GM19467 (cell line): ENCODE data around the gene PACSIN1.

Source experiments
- ATAC-seq: cut with Tn5 transposase; IDR thresholded peaks from one replicate; pipeline ENCODE4 v1.9.1; 2021; ENCODE audit warnings: mild to moderate bottlenecking, moderate library complexity; ENCODE audit not compliant: unreplicated experiment

PACSIN1 gene, protein sequence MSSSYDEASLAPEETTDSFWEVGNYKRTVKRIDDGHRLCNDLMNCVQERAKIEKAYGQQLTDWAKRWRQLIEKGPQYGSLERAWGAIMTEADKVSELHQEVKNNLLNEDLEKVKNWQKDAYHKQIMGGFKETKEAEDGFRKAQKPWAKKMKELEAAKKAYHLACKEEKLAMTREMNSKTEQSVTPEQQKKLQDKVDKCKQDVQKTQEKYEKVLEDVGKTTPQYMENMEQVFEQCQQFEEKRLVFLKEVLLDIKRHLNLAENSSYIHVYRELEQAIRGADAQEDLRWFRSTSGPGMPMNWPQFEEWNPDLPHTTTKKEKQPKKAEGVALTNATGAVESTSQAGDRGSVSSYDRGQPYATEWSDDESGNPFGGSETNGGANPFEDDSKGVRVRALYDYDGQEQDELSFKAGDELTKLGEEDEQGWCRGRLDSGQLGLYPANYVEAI

DNA sequence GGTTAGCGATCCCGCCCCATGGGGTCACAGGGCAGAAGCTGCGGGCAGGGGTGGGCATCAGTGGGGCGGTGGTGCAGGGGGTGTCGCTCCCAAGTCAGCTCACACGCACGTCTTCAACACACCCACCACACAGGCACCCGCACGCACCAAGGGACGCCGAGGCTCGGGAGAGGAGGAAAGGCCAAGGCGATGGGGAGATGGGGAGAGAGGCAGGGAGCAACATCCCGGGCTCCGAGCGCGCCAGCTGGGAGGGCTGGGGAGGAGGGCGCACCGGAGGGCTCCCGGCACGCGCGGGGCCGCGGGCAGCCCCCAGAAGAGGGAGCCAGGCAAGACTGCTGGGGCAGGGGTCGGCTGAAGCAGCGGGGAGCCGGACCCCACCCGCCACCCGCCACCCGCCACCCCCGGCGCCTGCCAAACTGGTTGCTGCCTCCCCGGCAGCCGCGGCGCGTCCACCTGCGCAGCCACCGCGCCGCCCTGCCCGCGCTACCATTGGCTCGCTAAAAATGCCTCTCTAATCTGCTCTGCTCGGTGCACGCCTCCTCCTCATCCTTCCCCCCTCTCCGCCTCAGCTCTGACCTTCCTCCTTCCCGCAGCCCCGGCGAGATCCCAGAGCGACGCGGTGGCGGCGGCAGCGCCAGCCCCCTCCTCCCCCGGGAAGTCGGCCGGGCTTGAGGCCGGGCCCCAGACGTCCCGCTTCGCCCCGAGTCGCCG is at the start of gene PACSIN1:
PACSIN1 (plus strand) TSS at position 546 of the 711 bp plus-strand sequence. CDS start 60,230 bp downstream, outside the sequence.
- no peak for ATAC-seq

DNA sequence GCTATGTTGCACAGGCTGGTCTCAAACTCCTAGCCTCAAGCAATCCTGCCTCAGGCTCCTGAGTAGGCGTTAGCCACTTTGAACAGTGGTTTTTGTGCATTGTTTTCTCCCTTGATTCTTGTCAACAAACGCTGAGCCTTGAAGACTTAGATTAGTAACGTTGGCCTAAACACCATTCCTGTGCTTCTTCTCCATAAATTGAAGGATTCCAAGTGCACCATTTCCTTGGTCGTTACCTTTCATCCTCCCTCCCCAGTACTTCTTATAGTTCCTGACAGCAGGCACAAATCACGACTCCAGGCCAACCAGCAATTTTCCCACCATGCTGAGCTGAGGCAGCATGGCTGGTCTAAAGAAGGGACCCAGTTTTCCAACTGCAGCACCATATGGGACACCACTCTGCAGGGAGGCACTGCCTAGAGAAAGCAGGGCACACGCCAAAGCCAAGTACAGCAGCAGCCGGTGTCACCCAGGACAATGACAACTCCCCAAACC is 49.0 kb upstream of the PACSIN1 start:
- ATAC-seq, result no peak

DNA sequence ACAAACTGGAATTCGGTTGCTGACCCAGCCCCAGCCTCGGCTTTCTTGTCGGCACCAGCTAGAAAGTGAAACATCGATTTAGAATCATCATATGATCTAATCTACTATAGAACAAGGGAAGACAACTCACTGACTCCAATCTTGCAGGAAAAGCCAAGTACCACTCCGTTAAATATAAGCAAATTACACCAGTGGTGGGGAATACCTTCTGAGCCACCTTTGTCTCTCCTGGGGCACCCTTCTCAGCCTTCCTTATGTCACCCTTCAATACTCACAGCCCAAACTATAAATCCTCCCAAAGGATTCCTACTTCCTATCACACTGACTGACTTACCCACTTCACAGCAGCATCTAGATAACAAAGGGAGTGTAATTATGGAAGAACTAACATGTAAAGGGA is 47.5 kb upstream of the PACSIN1 start:
- no peak for ATAC-seq

DNA sequence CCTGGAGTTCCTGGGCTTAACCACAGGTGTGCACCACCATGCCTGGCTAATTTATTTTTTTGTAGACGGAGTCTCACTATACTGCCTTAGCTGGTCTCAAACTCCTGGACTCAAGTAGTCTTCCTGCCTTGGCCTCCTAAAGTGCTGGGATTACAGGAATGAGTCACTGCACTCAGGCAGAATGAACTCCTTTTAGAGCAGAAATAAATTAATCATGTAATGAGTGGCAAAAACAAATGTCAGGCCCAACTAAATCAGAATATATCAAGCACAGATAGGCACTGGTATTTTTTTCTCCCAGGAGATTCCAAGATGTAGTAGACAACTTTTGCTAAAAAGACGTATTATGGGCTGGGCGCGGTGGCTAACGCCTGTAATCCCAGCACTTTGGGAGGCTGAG is 42.6 kb upstream of the PACSIN1 start:
- ATAC-seq, result no peak

DNA sequence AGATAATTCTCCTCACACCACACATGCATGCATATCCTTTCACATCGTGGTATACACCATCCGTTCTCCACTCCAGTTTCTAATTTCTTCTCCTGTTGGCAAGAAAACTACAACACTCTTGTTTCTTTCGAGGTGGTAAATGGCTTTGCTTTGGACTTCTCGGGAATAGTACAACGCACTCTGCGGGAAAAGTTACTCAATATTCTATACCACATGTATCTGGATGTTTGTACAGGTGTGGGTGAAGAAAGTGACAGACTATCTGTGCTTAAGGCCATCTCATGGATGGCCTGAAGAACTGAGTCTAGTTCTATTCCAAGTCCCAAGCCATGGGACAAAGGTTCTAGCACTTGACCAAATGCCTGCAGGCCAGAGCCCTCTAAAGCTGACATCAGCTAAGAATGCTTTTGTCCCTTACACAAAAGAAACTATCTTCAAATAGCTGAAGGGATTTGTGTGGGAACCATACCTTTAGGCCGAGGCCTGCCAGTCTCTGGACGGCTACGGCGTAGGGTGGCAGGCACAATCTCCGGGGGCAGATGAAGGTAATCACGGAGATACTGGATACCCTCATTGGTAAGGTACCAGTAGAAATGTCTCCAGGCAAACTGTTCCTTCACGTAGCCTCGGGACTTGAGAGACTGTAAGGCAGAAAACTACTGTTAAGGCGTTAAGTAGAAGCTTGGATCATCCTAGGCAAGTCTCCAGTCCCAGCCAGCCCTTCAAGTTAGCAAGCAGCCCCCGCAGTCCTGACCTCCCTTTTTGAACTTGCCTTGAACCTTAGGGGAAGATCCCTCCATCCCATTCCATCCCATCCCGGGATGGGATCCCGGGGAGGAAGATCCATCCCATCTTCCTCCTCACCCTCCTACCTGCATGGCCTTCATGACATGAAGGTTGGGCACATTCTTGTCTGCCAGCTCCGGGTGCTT is 41.4 kb upstream of the PACSIN1 start:
- ATAC-seq, result no peak

DNA sequence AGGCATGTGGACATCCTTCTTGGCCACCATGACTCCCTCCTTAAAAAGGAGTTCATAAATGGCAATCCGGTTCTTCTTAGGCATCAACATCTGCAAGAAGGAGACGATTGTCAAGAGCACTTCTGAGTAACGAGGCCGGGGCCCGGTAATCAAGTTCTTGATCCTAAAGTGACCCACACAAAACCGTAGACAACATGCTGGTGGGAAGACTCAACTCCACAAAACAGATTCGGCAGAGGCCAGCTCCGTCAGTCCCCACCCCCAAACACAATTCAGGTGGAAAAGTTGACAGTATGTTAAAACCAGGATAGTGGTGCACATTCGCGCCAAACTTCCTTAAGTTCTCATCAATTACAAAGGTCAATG is 40.8 kb upstream of the PACSIN1 start:
- no peak for ATAC-seq

DNA sequence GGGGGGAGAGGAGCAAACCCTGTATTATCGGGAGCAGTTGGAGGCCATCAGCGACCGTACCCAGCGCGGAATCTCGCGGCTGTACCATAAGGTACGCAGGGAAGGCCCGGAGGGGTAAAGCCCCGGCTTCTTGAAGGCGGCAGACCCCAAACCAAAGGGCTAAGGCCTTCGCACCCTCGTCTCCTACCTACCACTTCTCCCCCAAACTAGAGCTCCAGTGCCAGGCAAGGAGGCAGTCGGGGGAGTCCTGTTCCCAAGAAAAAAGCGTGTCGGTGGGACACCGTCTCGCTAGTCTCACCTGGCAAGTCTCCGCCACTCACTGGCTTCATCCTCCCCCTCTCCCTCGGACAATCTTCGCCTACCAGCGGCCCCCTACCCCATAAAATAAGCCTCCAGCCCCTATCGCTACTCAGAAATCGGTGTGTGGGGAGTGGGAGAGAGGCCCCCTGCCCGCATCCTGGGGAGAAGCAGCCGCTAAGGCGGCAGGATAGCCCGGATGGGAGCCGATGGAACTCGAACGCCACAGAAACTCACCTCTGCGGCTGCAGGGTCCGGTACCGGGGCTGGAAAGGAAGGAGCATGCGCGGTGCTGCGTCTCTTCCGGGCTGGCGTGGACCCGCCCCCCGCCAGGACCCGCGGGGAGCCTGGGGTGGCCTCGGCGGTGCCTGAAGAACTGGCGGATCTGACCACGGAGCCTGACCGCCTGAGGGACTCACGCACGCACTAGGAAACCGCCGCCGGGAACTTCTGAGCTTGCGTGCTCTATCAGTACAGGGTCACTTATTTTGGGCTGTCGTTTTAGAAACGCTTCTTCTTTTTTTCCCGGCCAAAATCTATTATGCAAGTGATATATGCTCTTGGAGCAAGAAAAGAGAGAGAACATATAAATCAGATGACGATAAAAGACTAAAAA is 40.1 kb upstream of the PACSIN1 start, which contains the start of gene RPS10:
RPS10 (minus strand) TSS at position 572 of the 913 bp plus-strand sequence. CDS start 848 bp downstream, outside the sequence.
- peak; percentile 76 for ATAC-seq

DNA sequence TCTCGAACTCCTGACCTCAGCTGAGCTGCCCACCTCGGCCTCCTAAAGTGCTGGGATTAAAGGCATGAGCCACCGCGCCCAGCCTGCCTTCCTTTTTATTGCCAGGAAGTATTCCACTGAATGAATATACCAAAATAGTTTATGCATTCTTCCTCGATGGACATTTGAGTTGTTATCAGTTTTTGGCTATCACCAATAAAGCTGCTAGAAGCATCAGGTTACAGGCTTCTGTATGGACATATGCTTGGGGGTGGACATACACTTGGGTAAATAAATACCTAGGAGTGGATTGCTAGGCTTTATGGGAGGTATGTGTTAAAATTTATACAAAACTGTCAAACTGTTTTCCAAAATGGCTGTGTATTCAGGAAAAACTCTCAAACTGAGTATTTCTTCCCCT is 30.0 kb upstream of the PACSIN1 start:
- ATAC-seq, result no peak

DNA sequence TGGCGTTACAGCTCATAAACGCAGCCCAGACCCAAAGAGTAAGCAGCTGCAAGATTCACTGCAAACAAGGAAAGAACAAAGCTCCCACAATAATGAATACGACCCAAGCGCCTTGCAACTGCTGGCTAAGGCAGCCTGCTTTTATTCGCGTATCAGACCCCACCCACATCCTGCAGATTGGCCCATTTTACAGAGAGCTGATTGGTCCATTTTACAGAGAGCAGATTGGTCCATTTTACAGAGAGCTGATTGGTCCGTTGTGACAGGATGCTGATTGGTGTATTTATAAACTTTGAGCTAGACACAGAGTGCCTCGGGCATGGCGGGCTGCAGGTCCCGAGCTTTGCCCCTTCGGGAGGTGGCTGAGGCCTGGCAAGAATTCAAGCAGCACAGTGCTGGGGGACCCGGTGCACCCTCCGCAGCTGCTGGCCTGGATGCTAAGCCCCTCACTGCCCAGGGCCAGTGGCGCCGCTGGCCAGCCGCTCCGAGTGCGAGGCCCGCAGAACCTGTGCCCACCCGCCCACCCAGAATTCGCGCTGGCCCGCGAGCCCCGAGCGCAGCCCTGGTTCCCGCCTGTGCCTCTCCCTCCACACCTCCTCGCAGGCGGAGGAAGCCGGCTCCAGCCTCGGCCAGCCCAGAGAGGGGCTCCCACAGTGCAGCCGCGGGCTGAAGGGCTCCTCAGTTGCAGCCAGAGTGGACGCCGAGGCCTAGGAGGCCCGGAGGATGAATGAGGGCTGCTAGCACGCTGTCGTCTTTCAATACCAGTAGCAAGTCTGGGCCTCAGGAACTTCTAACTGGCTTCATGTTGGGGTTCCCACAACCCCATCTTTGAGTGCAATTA is 28.9 kb upstream of the PACSIN1 start:
- ATAC-seq, result no peak

DNA sequence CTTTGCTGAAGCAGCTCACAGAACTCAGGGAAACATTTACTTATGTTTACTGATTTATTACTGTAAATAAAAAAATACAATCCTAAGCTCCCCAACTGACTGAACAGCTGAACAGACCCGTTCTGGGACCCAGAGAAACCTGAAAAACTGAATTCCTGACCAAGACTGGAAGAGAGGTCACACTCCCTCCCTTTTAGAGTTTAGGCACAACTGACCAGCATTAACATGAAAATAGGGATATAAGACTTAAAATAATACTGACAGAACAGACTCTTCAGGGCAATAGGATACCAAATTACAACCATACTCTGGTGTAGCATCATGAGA is 28.3 kb upstream of the PACSIN1 start:
- ATAC-seq, result no peak

DNA sequence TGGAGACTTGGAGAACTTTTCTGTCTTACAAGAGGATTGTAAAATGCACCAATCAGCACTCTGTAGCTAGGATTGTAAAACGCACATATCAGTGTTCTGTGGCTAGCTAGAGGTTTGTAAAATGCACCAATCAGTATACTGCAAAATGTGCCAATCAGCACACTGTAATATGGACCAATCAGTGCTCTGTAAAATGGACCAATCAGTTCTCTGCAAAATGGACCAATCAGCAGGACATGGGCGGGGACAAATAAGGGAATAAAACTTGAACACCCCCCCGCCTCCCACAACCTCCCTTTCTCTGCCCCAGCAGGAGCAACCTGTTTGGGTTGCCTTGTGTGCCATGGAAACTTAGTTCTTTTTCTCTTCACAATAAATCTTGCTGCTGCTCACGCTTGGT is 27.2 kb upstream of the PACSIN1 start:
- ATAC-seq, result no peak

DNA sequence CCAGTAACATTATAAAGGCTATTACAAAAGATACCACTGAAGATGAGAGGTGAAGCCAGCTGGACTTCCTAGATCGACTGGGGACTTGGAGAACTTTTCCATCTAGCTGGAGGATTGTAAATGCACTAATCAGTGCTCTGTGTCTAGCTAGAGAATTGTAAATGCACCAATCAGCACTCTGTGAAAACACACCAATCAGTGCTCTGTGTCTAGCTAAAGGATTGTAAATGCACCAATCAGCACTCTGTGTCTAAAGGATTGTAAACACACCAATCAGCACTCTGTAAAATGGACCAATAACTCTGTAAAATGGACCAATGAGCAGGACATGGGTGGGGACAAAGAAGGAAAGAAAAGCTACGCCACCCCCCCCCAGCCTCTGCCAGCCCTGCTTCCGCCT is 26.4 kb upstream of the PACSIN1 start:
- no peak for ATAC-seq

DNA sequence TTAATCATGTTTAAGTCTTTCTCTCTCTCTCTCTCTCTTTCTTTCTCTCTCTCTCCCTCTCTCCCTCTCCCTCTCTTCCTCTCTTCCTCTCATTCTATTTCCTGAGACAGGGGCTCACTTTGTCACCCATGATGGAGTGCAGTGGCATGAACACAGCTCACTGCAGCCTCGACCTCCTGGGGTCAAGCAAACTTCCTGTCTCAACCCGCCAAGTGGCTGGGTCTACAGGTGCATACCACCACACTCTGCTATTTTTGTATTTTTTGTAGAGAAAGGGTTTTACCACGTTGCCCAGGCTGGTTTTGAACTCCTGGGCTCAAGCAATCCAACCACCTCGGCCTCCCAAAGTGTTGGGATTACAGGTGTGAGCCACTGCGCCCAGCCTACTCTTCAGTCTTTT is 24.4 kb upstream of the PACSIN1 start:
- ATAC-seq, result no peak

DNA sequence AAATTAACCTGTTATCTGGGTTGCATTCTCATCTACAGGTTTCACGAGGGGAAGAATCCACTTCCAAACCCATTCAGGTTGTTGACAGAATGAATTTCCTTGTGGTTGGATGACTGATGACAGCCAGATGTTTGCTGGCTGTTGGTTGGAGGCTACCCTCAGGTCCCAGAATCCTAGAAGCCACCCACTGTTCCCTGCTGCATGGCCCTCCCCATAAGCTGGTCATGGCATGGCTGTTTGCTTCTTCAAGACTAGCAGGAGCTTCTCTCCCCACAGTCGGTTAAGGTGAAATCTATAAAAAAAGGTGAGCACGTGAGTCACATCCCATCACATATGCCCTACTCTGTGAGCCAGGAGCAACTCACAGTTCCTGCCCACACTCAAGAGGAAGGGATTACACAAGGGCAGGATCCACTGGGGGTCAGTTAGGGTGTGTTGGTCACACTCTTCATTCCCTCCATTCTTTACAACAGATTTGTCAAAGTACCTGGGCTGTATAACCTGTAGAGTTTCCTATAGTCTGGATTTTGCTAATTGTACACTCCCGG is 20.5 kb upstream of the PACSIN1 start:
- ATAC-seq, result no peak

DNA sequence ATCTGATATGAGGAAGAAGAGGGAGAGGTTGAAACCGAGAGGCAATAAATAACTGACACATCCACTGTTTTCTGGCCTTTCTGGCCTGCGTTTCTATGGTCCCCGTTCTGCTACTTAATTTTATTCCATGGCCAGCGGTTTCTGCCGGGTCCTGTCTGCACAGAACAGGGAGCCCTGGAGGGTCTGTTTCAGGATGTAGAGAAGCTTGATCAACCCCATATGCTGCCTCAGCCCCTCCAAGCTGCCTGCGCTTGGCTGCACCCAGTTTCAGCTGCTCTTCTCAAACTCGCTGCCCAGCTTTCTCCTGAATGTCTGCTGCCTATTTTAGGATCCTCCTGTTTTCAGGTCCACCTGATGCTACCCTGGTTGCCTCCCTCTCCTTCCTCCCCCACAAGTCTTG is 18.5 kb upstream of the PACSIN1 start:
- no peak for ATAC-seq

DNA sequence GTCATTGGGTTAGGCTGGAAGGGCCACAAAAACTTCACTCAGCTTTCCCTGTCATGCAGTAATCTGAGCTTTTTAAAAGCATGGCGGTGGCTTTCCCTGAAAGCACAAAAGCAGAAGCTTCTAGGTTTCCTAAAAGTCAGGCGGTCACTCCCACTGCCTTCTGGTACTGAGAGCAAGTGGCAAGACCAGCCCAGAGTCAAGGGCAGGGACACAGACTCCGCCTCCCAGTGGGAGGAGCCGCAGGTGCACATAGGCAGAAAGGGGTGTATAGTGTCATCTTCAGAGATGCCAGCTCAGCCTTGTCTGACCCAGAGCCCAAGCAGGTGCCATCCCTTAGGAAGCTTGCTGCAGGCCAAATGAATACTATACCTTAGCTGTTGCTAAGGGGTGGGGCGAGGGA is 18.0 kb upstream of the PACSIN1 start:
- no peak for ATAC-seq

DNA sequence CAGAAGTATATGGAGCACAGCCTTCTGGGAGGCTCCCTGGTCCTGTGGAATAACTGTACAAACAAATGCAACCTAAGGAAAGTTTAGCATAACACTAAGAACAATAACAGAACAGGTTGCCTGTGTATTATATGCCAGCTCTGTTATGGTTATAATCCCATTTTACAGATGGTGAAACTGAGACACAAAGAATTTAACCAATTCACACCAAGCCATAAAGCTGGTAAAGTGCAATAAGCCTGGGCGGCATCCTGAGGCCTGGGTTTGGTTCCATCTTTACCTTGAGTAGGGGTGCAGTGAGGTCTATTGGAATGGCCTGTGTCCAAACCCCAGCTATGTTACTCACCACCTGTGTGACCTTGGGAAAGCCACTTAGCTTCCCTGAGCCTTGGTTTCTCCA is 14.7 kb upstream of the PACSIN1 start:
- ATAC-seq, result no peak

DNA sequence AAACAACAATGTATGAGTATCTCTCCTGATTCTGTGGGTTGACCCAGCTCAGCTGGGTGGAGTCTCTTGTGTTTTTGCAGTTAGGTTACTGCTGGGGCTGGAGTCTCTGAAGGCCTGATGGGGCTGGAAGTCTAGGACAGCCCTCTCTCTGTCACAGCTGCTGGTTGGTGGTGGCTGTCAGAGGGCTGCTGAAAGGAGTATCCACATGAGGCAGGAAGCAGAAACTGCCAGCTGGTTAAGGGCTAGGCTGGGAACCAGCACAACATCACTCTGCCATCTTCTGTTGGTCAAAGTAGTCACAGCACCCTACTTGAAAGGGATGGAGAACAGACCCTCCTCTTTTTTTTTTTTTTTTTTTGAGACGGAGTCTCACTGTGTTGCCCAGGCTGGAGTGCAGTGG is 10.0 kb upstream of the PACSIN1 start:
- ATAC-seq, result no peak

DNA sequence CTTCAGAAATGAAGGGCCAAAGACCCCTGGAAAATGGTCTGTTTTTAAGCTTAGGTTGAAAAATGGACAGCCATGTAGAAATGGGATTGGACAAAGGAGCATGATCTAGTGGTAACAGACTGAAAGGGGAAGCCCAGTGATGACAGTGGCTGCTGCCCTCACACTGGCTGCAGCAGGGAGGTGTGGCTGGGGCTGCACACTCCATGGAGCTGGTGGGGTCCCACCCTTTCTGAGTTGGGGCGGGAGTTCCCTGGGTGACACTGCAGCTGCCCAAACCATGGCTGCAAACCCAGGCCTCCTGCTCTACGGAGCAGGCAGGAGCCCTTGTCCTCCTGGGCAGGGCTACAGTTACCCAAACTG is 8.5 kb upstream of the PACSIN1 start:
- no peak for ATAC-seq
